MM.1S (cell line): ENCODE measurements around the gene LKAAEAR1.

Experiments used
- DNase-seq: peaks from one replicate; pipeline ENCODE4 v3.0.0-alpha.2; 2015
- H2AFZ ChIP-seq: fragments of 300-600 bp; sonication (generic); 2 replicates; pipeline ENCODE4 v1.6.0; 2016; ENCODE audit warnings: antibody characterized with exemption, low read length
- H3F3A ChIP-seq: fragments of 300-600 bp; sonication (generic); 2 replicates; pipeline ENCODE4 v1.6.1; 2016; ENCODE audit warnings: mild to moderate bottlenecking, antibody characterized with exemption, low read length, moderate library complexity, mixed read lengths; ENCODE audit not compliant: insufficient read depth
- H3K27ac ChIP-seq: fragments of 300-600 bp; sonication (generic); 2 replicates; pipeline ENCODE4 v1.5.1; 2016; ENCODE audit warnings: mild to moderate bottlenecking, low read length
- H3K27me3 ChIP-seq: fragments of 300-600 bp; sonication (generic); replicated peaks from 2 replicates; pipeline ENCODE4 v1.6.0; 2016; ENCODE audit warnings: low read length; ENCODE audit not compliant: insufficient read depth
- H3K36me3 ChIP-seq: fragments of 300-600 bp; sonication (generic); replicated peaks from 2 replicates; pipeline ENCODE4 v1.6.1; 2016; ENCODE audit warnings: mild to moderate bottlenecking, low read length, mixed read lengths; ENCODE audit not compliant: insufficient read depth
- H3K4me1 ChIP-seq: fragments of 300-600 bp; sonication (generic); 2 replicates; pipeline ENCODE4 v1.6.1; 2016; ENCODE audit warnings: low read length, mixed read lengths
- H3K4me2 ChIP-seq: fragments of 300-600 bp; sonication (generic); 2 replicates; pipeline ENCODE4 v1.6.0; 2016; ENCODE audit warnings: low read depth, low read length
- H3K4me3 ChIP-seq: fragments of 300-600 bp; sonication (generic); 2 replicates; pipeline ENCODE4 v1.5.1; 2016; ENCODE audit warnings: low read length, mixed read lengths
- H3K79me2 ChIP-seq: fragments of 300-600 bp; sonication (generic); 2 replicates; pipeline ENCODE4 v1.6.1; 2016; ENCODE audit warnings: mixed run types, low read length, mixed read lengths
- H3K9ac ChIP-seq: fragments of 300-600 bp; sonication (generic); 2 replicates; pipeline ENCODE4 v1.6.1; 2016; ENCODE audit warnings: low read length, mixed read lengths
- H3K9me2 ChIP-seq: fragments of 300-600 bp; sonication (generic); replicated peaks from 2 replicates; pipeline ENCODE4 v1.6.1; 2016; ENCODE audit warnings: mild to moderate bottlenecking, low read length, mixed read lengths; ENCODE audit not compliant: insufficient read depth
- H3K9me3 ChIP-seq: fragments of 300-600 bp; sonication (generic); replicated peaks from 2 replicates; pipeline ENCODE4 v1.6.1; 2016; ENCODE audit warnings: mild to moderate bottlenecking, low read length, mixed read lengths; ENCODE audit not compliant: insufficient read depth
- H4K20me1 ChIP-seq: fragments of 300-600 bp; sonication (generic); 2 replicates; pipeline ENCODE4 v1.6.1; 2016; ENCODE audit warnings: mild to moderate bottlenecking, low read length, moderate library complexity, mixed read lengths; ENCODE audit not compliant: insufficient read depth
- EZH2 ChIP-seq: fragments of 300-600 bp; sonication (generic); optimal IDR thresholded peaks from 2 replicates; pipeline ENCODE3; 2017; ENCODE audit warnings: low read depth, mild to moderate bottlenecking, antibody characterized with exemption, low read length, mixed read lengths
- EZH2phosphoT487 ChIP-seq: fragments of 300-600 bp; sonication (generic); IDR thresholded peaks from 2 replicates; pipeline ENCODE4 v1.6.1; 2018; ENCODE audit warnings: antibody characterized with exemption, low read length
- TF ChIP-seq, protein P1 (sequence below): fragments of 300-600 bp; sonication (generic); IDR thresholded peaks from 2 replicates; pipeline ENCODE4 v1.5.1; 2016; ENCODE audit warnings: antibody characterized with exemption, low read length, mixed read lengths

Gene LKAAEAR1

DNA sequence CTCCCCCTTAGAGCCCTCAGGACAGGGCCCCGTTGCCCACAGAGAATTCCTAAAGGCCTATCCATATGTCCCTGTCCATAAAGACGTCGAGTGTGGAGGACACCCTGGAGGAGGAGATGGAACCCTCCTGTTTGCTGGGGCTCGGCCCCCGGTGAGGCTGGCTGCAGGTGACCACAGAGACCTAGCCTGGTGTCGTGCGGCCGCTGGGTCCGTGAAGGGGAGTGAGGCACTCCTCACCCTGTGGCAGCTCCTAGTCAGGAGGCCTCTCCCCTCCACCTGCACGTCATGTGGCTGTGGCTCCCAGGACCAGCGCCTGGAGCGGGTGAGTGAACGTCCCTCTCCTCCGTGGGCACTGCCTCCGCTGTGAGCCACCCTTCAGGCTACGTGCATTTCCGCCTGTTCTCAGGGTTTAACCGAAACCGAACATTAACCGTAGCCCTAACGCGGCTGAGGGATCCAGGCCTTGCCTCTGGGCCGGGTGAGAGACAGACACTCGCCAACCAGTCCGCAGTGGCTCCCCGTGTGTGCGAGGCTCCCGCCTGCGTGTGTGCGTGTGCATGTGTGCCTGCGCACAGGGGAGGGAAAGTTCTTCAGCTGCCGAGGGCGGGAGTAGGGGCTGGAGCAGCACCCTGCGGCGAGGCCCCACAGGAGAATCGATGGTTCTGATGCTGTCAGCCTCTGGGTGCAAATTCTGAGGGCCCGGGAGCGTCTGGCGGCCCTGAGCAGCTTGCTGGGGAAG lies 27.1 kb downstream of the LKAAEAR1 start:
- Histone ChIP-seq H3K4me3 (no peak overlapping the region), H3K9me2 (no peaks in the 10 kb centered on the region), H3K4me2 (peak overlapping the region; percentile 28; the same call in 1 of the 2 replicates), H3K36me3 (no peaks in the 10 kb centered on the region), H3F3A (no peaks in the 10 kb centered on the region), H3K79me2 (no peaks in the 10 kb centered on the region), H4K20me1 (no peaks in the 10 kb centered on the region), H3K4me1 (peaks cover under 1% of the 10 kb centered on the region; the same call in 1 of the 2 replicates), H3K9ac (no peak overlapping the region), H3K27ac (no peak overlapping the region), H3K9me3 (no peaks in the 10 kb centered on the region), H3K27me3 (peaks cover 55% of the 10 kb centered on the region), H2AFZ (0 out of 2 replicates have a peak overlapping the region, but pooled peaks have one; percentile 6)
- DNase-seq: no peak
- TF ChIP-seq, protein P1, sequence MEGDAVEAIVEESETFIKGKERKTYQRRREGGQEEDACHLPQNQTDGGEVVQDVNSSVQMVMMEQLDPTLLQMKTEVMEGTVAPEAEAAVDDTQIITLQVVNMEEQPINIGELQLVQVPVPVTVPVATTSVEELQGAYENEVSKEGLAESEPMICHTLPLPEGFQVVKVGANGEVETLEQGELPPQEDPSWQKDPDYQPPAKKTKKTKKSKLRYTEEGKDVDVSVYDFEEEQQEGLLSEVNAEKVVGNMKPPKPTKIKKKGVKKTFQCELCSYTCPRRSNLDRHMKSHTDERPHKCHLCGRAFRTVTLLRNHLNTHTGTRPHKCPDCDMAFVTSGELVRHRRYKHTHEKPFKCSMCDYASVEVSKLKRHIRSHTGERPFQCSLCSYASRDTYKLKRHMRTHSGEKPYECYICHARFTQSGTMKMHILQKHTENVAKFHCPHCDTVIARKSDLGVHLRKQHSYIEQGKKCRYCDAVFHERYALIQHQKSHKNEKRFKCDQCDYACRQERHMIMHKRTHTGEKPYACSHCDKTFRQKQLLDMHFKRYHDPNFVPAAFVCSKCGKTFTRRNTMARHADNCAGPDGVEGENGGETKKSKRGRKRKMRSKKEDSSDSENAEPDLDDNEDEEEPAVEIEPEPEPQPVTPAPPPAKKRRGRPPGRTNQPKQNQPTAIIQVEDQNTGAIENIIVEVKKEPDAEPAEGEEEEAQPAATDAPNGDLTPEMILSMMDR: no peak
- TF ChIP-seq EZH2 (no peak), EZH2phosphoT487 (no peak)

DNA sequence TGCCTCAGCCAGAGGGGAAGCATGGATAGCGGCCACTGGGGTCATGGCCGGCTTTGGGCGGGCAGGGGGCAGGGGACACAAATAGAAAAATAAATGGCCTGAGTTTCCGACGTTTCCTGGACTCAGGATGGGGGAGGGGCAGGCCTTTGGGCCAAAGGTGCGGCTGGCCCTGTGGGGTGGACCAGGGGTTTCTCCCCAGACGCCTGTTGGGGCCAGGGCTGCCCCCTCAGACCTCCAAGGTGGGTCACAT lies 27.6 kb downstream of the LKAAEAR1 start:
- Histone ChIP-seq H3K4me3 (no peak overlapping the region), H3K27me3 (peaks cover 60% of the 10 kb centered on the region), H3K4me2 (no peak overlapping the region), H3K4me1 (no peaks in the 10 kb centered on the region), H4K20me1 (no peaks in the 10 kb centered on the region), H3K36me3 (no peaks in the 10 kb centered on the region), H3K27ac (no peak overlapping the region), H2AFZ (no peak overlapping the region), H3K9me3 (no peaks in the 10 kb centered on the region), H3K9ac (no peak overlapping the region), H3F3A (no peaks in the 10 kb centered on the region), H3K79me2 (no peaks in the 10 kb centered on the region), H3K9me2 (no peaks in the 10 kb centered on the region)
- TF ChIP-seq EZH2: no peak
- TF ChIP-seq, protein P1: no peak
- TF ChIP-seq EZH2phosphoT487: no peak
- no peak for DNase-seq

DNA sequence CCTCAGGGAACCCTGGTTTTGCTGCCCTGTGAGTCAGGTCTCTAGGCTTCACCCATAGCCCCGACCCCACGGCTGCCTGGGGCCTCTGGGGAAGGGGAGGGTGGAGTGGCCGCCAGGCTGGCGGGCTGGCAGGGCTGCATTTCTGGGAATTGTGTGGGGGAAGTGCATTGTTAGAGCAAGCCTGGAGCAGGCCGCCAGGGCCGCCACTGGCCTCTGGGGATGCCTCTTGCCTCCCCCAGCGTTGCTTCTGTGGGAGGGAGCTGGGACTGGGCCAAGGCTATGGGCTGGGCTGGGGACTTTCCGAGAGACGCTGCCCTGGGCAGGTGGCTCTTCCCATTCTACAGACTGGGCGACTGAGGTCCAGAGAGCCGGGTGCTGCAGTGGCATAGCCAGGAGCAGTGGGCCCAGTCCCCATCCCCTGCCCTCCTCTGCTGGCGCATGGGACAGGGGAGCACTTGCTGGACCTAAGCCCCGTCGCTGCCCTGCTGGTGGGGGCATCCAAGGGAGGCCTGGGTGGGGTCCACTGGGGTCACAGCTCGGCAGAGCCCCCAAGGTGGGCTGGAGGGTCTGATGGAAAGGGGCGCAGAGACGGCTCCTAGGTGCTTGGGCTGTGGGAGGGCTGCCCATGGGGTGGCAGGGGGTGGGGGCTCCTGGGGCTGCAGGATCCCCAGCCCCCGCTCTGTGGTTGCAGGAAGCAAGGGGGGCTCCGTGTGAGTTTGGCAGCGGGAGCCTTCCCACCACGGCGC lies 28.1 kb downstream of the LKAAEAR1 start:
- H3K9me2 ChIP-seq: no peaks in the 10 kb centered on the region
- no peaks in the 10 kb centered on the region for H3F3A ChIP-seq
- no peaks in the 10 kb centered on the region for H3K36me3 ChIP-seq
- H3K79me2 ChIP-seq: no peaks in the 10 kb centered on the region
- H3K9me3 ChIP-seq: no peaks in the 10 kb centered on the region
- H3K27ac ChIP-seq: no peak overlapping the region
- H2AFZ ChIP-seq: no peak overlapping the region
- H3K9ac ChIP-seq: no peak overlapping the region
- H3K4me3 ChIP-seq: no peak overlapping the region
- H4K20me1 ChIP-seq: no peaks in the 10 kb centered on the region
- peaks cover 65% of the 10 kb centered on the region for H3K27me3 ChIP-seq
- TF ChIP-seq EZH2: no peak
- no peak for TF ChIP-seq EZH2phosphoT487
- TF ChIP-seq, protein P1: no peak
- H3K4me2 ChIP-seq: no peak overlapping the region
- DNase-seq: no peak
- no peaks in the 10 kb centered on the region for H3K4me1 ChIP-seq
